KMS-11 (cell line): ENCODE data around the gene SARS1.

Source experiments
- H2AFZ ChIP-seq: fragments of 200-600 bp; sonication (generic); 2 replicates; pipeline ENCODE4 v1.6.1; 2016; ENCODE audit warnings: antibody characterized with exemption, mixed run types, low read depth
- H3K27ac ChIP-seq: fragments of 200-600 bp; sonication (generic); 2 replicates; pipeline ENCODE4 v1.6.1; 2016; ENCODE audit warnings: mild to moderate bottlenecking, mixed run types
- H3K27me3 ChIP-seq: fragments of 200-600 bp; sonication (generic); 2 replicates; pipeline ENCODE4 v1.6.1; 2017; ENCODE audit warnings: mild to moderate bottlenecking, low read depth, mixed run types, moderate library complexity; ENCODE audit not compliant: insufficient read depth
- H3K36me3 ChIP-seq: fragments of 200-600 bp; sonication (generic); 2 replicates; pipeline ENCODE4 v1.6.1; 2017; ENCODE audit warnings: mild to moderate bottlenecking, mixed run types; ENCODE audit not compliant: insufficient read depth
- H3K4me1 ChIP-seq: fragments of 200-600 bp; sonication (generic); 2 replicates; pipeline ENCODE4 v1.6.1; 2016; ENCODE audit warnings: mild to moderate bottlenecking, low read depth, mixed run types; ENCODE audit not compliant: poor library complexity, severe bottlenecking
- H3K4me2 ChIP-seq: fragments of 200-600 bp; sonication (generic); 2 replicates; pipeline ENCODE4 v1.7.0; 2016; ENCODE audit warnings: mild to moderate bottlenecking, mixed run types
- H3K4me3 ChIP-seq: fragments of 200-600 bp; sonication (generic); IDR thresholded peaks from 2 replicates; pipeline ENCODE4 v1.6.1; 2017; ENCODE audit warnings: low read depth, low read length, mixed read lengths; ENCODE audit not compliant: insufficient read depth
- H3K79me2 ChIP-seq: fragments of 200-600 bp; sonication (generic); 2 replicates; pipeline ENCODE4 v1.6.1; 2016; ENCODE audit warnings: low read depth, mixed run types; ENCODE audit not compliant: insufficient read depth
- H3K9ac ChIP-seq: fragments of 200-600 bp; sonication (generic); 2 replicates; pipeline ENCODE4 v1.6.1; 2016; ENCODE audit warnings: mild to moderate bottlenecking, mixed run types
- H4K20me1 ChIP-seq: fragments of 200-600 bp; sonication (generic); 2 replicates; pipeline ENCODE4 v1.6.1; 2016; ENCODE audit warnings: mild to moderate bottlenecking, mixed run types; ENCODE audit not compliant: insufficient read depth
- CTCF ChIP-seq: fragments of 200-600 bp; sonication (generic); conservative IDR thresholded peaks from 2 replicates; pipeline ENCODE4 v1.6.1; 2017; ENCODE audit warnings: low read depth, mild to moderate bottlenecking, antibody characterized with exemption, low read length, moderate library complexity, mixed read lengths

Gene SARS1

GRCh38 chr1:109193653-109194590 is 19.8 kb upstream of the SARS1 start:
- Histone ChIP-seq H2AFZ (no peak overlapping the region), H3K4me2 (no peak overlapping the region), H3K36me3 (no peaks in the 10 kb centered on the region), H3K27ac (no peak overlapping the region), H3K79me2 (no peaks in the 10 kb centered on the region), H3K4me1 (no peaks in the 10 kb centered on the region), H3K27me3 (no peaks in the 10 kb centered on the region; the same call in 1 of the 2 replicates), H3K4me3 (no peak overlapping the region), H4K20me1 (no peaks in the 10 kb centered on the region), H3K9ac (no peak overlapping the region)
- peak; percentile 95 for TF ChIP-seq CTCF

DNA sequence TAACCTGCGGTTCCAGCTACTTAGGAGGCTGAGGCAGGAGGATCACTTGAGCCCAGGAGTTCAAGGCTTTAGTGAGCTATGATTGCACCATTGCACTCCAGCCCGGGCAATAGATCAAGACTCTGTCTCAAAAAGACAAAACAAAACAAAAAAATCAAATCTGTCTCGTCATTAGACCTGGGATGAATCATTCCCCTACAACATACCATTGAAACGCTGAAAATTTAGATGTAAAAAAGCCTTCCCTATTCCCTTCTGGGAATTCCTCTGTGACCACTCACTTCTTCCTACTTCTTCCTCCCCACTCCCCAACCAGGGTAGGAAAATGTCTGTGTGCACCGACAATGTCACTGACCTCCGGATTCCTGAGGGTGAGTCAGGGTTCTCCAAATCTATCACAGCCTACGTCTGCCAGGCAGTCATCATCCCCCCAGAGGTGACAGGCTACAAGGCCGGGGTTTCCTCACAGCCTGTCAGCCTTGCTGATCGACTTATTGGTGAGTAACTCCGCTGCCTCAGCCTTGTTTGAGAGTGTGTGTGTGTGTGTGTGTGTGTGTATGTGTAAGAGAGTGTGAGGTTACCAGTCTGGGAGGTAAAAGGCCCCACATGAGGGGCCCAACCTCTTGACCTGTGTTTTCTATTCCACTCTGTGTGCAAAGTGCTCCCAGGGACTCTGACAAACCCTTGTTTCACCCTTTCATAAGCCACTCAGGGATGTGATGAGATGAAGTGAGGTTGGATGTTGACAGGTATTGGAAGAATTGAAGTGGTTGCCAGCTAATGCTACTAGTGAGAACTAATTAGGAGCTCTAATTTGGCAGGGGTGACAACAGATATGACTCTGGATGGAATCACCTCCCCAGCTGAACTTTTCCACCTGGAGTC is 16.3 kb upstream of the SARS1 start:
- Histone ChIP-seq H3K9ac (no peak overlapping the region), H3K36me3 (no peaks in the 10 kb centered on the region), H2AFZ (no peak overlapping the region), H3K27me3 (no peaks in the 10 kb centered on the region), H4K20me1 (no peaks in the 10 kb centered on the region), H3K4me2 (no peak overlapping the region), H3K27ac (no peak overlapping the region), H3K4me1 (no peaks in the 10 kb centered on the region), H3K79me2 (no peaks in the 10 kb centered on the region), H3K4me3 (no peak overlapping the region)
- TF ChIP-seq CTCF: no peak

DNA sequence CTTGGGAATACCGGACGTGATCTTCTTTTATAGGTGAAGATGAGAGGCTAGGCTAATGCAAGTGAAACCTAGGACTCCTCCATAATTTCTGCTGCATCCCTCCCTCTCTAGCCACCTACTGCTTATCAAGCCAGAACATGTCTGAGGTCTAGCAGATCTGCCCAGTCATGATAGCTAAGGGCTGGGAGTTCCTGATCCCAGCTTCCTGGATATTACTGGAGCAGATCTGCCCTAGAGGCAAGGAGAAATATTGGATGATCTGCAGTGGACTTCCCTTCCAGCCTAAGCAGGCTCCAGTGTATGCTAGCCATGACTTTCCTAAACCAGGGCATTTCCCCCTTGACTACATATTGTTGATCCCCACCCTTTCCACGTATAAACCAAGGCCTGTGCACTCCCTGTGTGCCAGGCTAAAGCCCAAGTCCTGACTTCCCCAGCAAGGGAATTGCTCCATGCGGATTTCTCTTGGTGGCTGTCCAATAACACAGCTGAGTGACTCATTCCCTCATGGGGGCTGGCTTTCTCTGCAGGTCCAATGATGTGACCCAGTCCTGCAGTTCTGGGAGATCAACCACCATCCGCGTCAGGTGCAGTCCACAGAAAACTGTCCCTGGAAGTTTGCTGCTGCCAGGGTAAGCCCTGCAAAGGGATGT is 15.5 kb upstream of the SARS1 start:
- TF ChIP-seq CTCF: no peak
- H3K4me1 ChIP-seq: no peaks in the 10 kb centered on the region
- H3K27me3 ChIP-seq: no peaks in the 10 kb centered on the region
- no peaks in the 10 kb centered on the region for H3K79me2 ChIP-seq
- H3K27ac ChIP-seq: no peak overlapping the region
- no peaks in the 10 kb centered on the region for H3K36me3 ChIP-seq
- H3K4me3 ChIP-seq: no peak overlapping the region
- no peak overlapping the region for H3K9ac ChIP-seq
- H4K20me1 ChIP-seq: no peaks in the 10 kb centered on the region
- H3K4me2 ChIP-seq: no peak overlapping the region
- H2AFZ ChIP-seq: no peak overlapping the region

GRCh38 chr1:109198745-109199144 is 15.0 kb upstream of the SARS1 start:
- H3K4me3 ChIP-seq: no peak overlapping the region
- no peak for TF ChIP-seq CTCF
- no peaks in the 10 kb centered on the region for H3K79me2 ChIP-seq
- H3K27ac ChIP-seq: no peak overlapping the region
- no peak overlapping the region for H3K4me2 ChIP-seq
- H2AFZ ChIP-seq: no peak overlapping the region
- H3K4me1 ChIP-seq: no peaks in the 10 kb centered on the region
- no peak overlapping the region for H3K9ac ChIP-seq
- H3K27me3 ChIP-seq: no peaks in the 10 kb centered on the region
- H4K20me1 ChIP-seq: no peaks in the 10 kb centered on the region
- H3K36me3 ChIP-seq: no peaks in the 10 kb centered on the region
